Activated CD4-positive, alpha-beta memory T cell treated with anti-CD3 and anti-CD28 coated beads for 36 hours (primary cell): ENCODE results near the gene TPRX2. TPM values are rescaled to one million over a fixed set of nuclear protein-coding genes. Genes with fewer than 3 reads are reported as not detected.
"Not testable (repeated sequence)": the region's sequence is repeated elsewhere in the genome, so short reads cannot be mapped to it uniquely, and the experiment has no call there.

Source experiments
- CTCF ChIA-PET: fragments of 350-600 bp; sonication (Branson Sonifier 250); formaldehyde crosslinking; loops from one replicate; lab custom pipeline; 2021; ENCODE audit warnings: antibody characterized with exemption, inconsistent platforms; lab: Charles Lee
- POLR2A ChIA-PET: fragments of 350-600 bp; sonication (Branson Sonifier 250); formaldehyde crosslinking; loops from one replicate; lab custom pipeline; 2021; ENCODE audit warnings: antibody characterized with exemption; lab: Charles Lee
- DNase-seq: peaks from one replicate; pipeline ENCODE4 v3.0.0-alpha.2; 2020
- H3K27ac Mint-ChIP-seq: one replicate; pipeline ENCODE4 v1.8.0; 2021; ENCODE audit warnings: mixed read lengths
- H3K27me3 Mint-ChIP-seq: one replicate; pipeline ENCODE4 v1.8.0; 2021; ENCODE audit warnings: mixed read lengths
- H3K36me3 Mint-ChIP-seq: one replicate; pipeline ENCODE4 v1.8.0; 2021; ENCODE audit warnings: mixed read lengths
- H3K4me1 Mint-ChIP-seq: one replicate; pipeline ENCODE4 v1.8.0; 2021; ENCODE audit warnings: low read depth, mixed read lengths
- H3K4me3 Mint-ChIP-seq: one replicate; pipeline ENCODE4 v1.8.0; 2021; ENCODE audit warnings: mild to moderate bottlenecking, mixed read lengths
- H3K9me3 Mint-ChIP-seq: one replicate; pipeline ENCODE4 v1.8.0; 2021; ENCODE audit warnings: mixed read lengths
- intact Hi-C: fragments of 100-400 bp; cut with micrococcal nuclease; formaldehyde crosslinking; loops from one replicate; pipeline ENCODE4 v1.15.1; 2023
- total RNA-seq, 2 experiments: library from RNA; stranded (reverse); gene quantifications; one replicate each; pipeline ENCODE4 v1.2.3, GENCODE V29; 2021

The TPRX2 gene, protein sequence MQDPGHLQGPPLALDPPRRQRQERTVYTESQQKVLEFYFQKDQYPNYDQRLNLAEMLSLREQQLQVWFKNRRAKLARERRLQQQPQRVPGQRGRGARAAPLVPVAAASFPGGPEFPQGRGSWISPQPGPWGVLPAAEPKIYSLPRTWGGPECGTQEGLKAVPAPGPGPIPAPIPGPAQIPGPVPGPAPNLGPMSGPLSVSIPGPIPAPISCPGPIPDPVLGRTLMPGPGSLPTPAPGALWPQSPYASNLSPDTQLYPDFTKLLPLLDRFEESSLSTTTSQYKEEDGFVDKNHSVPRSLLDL
- total RNA-seq: not detected

DNA sequence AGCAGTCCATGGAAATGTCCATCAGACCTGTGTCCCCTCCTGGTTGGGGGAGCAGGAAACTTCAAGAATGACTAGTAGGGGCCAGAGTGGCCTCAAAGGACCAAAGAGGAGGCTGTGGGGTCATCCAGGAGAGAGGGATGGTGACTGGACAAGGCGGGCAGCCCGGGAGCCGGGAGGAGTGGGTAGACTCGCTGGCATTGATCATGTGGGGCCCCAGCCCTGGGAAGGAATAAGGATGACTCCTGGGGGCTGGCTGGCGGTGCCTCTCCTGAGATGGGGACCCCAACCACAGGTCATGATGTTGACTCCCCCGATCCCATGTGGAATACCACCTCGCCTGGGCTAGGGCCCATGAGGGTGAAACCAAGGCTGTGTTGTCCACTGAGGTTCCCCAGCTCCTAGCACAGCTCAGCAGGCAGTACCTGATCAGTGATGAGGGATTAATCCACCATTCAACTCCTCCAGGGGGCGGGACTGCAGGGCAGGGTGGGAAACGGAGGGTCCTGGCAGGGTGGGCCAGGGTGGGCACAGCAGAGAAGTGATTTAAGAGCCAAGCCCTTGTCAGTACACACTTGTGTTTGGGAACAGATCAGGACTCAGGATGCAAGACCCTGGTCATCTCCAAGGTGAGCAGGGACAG, at the start of gene TPRX2:
Gene TPRX2, plus strand, starts transcription at position 590 of the 640 bp plus-strand sequence. Its CDS starts 12 bp downstream, at position 602.
- DNase-seq, POLR2A ChIA-PET, H3K4me3 Mint-ChIP-seq, H3K4me1 Mint-ChIP-seq, H3K36me3 Mint-ChIP-seq, H3K27ac Mint-ChIP-seq, H3K9me3 Mint-ChIP-seq, CTCF ChIA-PET, intact Hi-C loops: not testable (repeated sequence)
- H3K27me3 Mint-ChIP-seq: peaks cover 14% of the 10 kb centered on the region

DNA sequence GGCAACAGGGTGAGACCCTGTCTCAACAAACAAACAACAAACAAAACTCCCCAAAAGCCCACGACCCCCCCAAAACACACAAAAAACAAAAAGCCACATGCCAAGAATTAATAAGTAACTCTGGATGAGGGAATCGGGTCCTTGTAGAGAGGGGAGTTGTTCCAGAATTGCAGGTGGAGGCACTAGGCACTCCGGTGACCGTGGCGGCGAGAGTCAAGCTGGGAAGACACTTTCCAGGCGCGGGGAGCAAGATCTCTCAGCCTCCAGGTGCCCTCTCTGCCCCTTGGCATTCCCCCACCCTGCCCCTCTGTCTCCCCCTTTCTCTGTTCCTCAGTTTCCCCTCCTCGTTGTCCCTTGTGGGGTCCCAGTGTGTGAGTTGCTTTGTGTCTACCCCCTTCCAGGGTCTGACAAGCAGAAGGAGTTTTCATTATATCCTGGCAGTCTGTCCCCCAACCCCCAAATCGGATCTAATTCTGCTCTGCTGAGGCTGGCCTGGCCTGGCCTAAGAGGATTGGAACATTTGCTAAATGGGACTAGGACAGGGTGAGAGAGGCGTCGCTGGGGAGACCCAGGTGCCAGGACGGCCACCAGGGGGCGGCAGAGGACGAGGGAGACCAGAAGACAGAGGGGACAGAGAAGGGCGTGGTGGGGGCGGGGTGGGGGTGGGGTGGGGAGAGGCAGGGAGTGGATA, 45.6 kb upstream of the TPRX2 start:
- Mint-ChIP-seq H3K9me3 (no peaks in the 10 kb centered on the region), H3K27ac (no peak overlapping the region), H3K36me3 (no peaks in the 10 kb centered on the region), H3K27me3 (peaks cover 6% of the 10 kb centered on the region), H3K4me1 (no peaks in the 10 kb centered on the region), H3K4me3 (no peak overlapping the region)
- intact Hi-C loops: loop anchor here (5.0 kb wide), 1 partner anchor 49 kb away; no protein-coding TSS in a partner anchor
- ChIA-PET CTCF (interaction anchor here (1.6 kb wide), 1 partner anchor 50 kb away, joined by 10 read pairs; no protein-coding TSS in a partner anchor), POLR2A (no interaction called here)
- peak; percentile 83 for DNase-seq

DNA sequence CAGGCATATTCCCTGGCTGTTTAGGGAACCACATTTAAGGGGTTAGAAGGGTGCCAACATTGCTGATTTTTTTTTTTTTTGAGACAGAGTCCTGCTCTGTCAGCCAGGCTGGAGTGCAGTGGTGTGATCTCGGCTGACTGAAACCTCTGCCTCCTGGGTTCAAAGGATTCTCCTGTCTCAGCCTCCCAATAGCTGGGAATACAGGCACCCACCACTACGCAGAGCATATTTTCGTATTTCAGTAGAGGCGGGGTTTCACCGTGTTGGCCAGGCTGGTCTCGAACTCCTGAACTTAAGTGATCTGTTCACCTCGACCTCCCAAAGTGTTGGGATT, 45.1 kb upstream of the TPRX2 start:
- peaks cover 10% of the 10 kb centered on the region for H3K27me3 Mint-ChIP-seq
- H3K27ac Mint-ChIP-seq: no peak overlapping the region
- no peak for DNase-seq
- no peaks in the 10 kb centered on the region for H3K4me1 Mint-ChIP-seq
- intact Hi-C loops: loop anchor here (5.0 kb wide), 1 partner anchor 48 kb away; no protein-coding TSS in a partner anchor
- POLR2A ChIA-PET: no interaction called here
- CTCF ChIA-PET: interaction anchor here (0.7 to 1.6 kb wide), 5 partner anchors 9 to 636 kb away, joined by 3 to 10 read pairs (median 3); partner anchors contain the start of gene TPRX1
- no peak overlapping the region for H3K4me3 Mint-ChIP-seq
- no peaks in the 10 kb centered on the region for H3K36me3 Mint-ChIP-seq
- H3K9me3 Mint-ChIP-seq: no peaks in the 10 kb centered on the region

DNA sequence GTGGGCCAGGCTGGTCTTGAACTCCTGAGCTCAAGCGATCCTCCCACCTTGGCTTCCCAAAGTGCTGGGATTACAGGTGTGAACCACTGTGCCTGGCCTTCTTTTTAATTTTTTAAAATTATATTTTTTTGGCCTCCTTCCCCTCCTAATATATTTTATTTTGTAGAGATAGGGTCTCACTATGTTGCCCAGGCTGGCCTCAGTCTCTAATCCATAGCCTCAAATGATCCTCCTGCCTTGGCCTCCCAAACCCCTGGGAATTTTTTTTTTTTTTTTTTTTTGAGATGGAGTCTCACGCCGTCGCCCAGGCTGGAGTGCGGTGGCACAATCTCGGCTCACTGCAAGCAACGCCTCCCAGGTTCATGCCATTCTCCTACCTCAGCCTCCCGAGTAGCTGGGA, 42.8 kb upstream of the TPRX2 start:
- POLR2A ChIA-PET, H3K27ac Mint-ChIP-seq, H3K4me3 Mint-ChIP-seq, H3K36me3 Mint-ChIP-seq, H3K4me1 Mint-ChIP-seq, DNase-seq, H3K9me3 Mint-ChIP-seq, intact Hi-C loops: not testable (repeated sequence)
- CTCF ChIA-PET: interaction anchor here (1.2 to 1.7 kb wide), 2 partner anchors 47 to 49 kb away, joined by 4 to 5 read pairs; no protein-coding TSS in a partner anchor
- H3K27me3 Mint-ChIP-seq: peaks cover 22% of the 10 kb centered on the region

DNA sequence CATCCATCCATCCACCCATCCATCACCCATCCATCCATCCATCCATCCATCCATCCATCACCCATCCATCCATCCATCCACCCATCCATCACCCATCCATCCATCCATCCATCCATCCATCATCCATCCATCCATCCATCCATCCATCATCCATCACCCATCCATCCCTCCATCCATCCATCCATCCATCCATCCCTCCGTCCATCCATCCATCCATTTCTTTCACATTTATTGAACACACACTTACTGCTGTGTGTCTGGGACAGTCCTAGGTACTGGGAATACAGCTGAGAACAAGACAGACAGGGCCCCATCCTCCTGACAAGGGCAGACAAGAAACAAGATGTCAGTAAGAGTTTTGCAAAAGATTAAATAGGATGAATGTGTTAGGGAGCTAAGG, 40.8 kb upstream of the TPRX2 start:
- H3K4me1 Mint-ChIP-seq, H3K9me3 Mint-ChIP-seq, intact Hi-C loops, H3K27ac Mint-ChIP-seq, CTCF ChIA-PET, H3K4me3 Mint-ChIP-seq, POLR2A ChIA-PET, DNase-seq, H3K36me3 Mint-ChIP-seq: not testable (repeated sequence)
- peaks cover 22% of the 10 kb centered on the region for H3K27me3 Mint-ChIP-seq

DNA sequence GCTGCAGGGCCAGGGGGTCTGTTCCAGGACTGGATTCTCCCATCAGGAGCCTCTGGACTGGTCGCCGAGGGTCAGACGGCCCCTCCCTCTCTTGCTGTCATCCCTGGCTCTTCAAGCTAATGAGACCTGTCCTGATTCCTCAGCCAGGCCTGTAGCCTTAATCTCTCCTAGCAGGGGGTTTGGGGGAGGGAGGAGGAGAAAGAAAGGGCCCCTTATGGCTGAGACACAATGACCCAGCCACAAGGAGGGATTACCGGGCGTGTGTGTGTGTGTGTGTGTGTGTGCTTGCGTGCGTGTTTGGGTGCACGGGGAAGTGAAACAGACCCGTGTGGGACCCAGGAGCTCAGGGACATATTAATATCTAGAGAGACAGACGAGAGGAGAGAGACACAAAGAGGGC, 39.2 kb upstream of the TPRX2 start:
- POLR2A ChIA-PET: no interaction called here
- CTCF ChIA-PET: interaction anchor here (0.7 kb wide), 1 partner anchor 495 kb away, joined by 3 read pairs; no protein-coding TSS in a partner anchor
- Mint-ChIP-seq H3K4me3 (no peak overlapping the region), H3K9me3 (no peaks in the 10 kb centered on the region), H3K27me3 (peaks cover 21% of the 10 kb centered on the region), H3K27ac (no peak overlapping the region), H3K36me3 (no peaks in the 10 kb centered on the region), H3K4me1 (peaks cover 2% of the 10 kb centered on the region)
- intact Hi-C loops: no loop called here
- DNase-seq: no peak

DNA sequence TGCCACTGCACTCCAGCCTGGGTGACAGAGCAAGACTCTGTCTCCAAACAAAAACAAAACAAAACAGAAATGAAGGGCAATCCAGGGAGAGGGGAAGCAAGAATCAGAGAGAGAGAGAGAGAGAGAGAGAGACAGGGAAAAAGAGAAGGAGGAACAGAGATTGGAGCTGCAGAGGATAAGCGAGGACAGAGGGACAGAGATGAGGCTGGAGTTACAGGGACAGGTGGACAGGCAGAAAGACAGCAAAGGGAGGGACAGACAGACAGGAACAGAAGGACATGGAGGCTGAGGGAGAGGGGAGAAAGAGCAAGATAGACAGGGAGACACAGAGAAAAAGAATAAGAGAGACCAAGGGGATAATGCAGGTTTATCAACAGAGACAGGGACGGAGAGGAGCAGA, 38.6 kb upstream of the TPRX2 start:
- Mint-ChIP-seq H3K27me3 (peaks cover 21% of the 10 kb centered on the region), H3K27ac (no peak overlapping the region), H3K9me3 (no peaks in the 10 kb centered on the region), H3K4me1 (peaks cover 2% of the 10 kb centered on the region), H3K4me3 (no peak overlapping the region), H3K36me3 (no peaks in the 10 kb centered on the region)
- no peak for DNase-seq
- intact Hi-C loops: no loop called here
- ChIA-PET POLR2A (no interaction called here), CTCF (interaction anchor here (0.7 kb wide), 1 partner anchor 494 kb away, joined by 3 read pairs; no protein-coding TSS in a partner anchor)

DNA sequence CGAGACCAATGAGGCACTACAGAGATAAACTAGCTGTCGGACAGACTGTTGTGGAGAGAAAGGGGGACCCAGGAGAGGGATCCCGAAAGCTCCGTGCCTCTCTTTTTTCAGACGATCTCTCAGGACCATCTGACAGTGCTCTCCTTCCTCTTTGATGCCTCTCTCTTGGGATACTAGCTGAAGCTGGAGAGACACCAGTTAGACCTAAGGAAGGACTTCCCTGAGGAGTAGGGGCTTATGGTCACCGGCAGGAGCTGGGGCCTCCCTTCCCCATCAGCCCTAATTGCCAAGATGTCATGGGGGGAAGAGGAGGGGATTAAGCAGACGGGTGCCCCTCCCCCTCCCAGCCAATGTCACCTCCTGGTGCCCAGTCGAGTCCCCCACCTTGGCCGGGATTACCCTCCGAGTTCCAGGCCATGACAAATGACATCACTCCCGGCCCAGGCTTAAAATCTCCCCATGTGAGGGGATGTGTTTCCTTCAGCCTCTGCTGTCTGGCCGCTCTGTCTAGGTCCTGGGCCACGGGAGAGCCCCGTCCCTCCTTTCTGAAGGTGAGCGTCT, 37.5 kb upstream of the TPRX2 start, which contains the start of gene CRX:
Gene CRX, plus strand, starts transcription at position 478 of the 561 bp plus-strand sequence. CDS start 12,507 bp downstream, outside the sequence.
- intact Hi-C loops: no loop called here
- POLR2A ChIA-PET: no interaction called here
- Mint-ChIP-seq H3K27ac (no peak within 1 kb of the TSS), H3K9me3 (peaks cover 2% of the 10 kb centered on the region), H3K27me3 (peaks cover 21% of the 10 kb centered on the region), H3K4me3 (no peak within 1 kb of the TSS), H3K36me3 (no peaks in the 10 kb centered on the region), H3K4me1 (peaks cover 2% of the 10 kb centered on the region)
- DNase-seq: no peak
- CTCF ChIA-PET: no interaction called here

DNA sequence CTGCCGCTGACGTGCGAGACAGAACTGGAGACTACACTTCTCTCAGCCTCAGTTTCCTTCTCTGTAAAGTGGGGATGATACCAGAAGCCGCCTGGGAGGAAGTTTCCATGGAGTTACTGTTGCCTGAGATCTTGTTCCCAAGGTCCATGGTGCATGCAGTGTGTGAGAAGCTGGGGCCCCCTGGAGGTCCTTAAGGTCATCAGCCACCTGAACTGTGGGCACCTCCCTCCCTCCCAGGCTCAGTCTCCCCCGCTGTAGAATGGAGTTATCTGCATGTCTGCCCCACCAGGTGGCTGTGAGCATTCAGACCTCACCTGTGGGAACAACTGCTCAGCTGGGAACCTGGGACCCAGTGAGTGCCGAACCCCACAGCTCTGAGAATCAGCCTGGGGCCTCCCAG, 34.6 kb upstream of the TPRX2 start:
- POLR2A ChIA-PET: no interaction called here

DNA sequence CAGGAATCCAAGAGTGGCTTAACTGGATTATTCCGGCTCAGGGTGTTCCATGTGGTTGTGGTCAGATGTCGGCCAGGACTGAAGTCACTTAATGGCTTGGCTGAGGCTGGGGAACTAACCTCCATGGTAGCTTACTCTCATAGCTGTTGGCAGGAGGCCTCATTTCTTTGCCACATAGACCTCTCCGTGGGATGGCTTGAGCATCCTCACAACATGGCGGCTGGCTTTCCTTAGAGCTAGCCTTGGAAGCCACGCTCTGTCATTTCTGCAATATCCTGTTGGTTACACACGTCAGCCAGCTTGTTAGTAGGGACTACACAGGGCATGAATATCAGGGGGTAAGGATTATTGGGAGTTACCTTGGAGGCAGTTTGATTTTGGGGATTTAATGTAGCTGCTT, 32.2 kb upstream of the TPRX2 start:
- Mint-ChIP-seq H3K9me3 (peaks cover 9% of the 10 kb centered on the region), H3K4me1 (no peaks in the 10 kb centered on the region), H3K4me3 (no peak overlapping the region), H3K27me3 (peaks cover 2% of the 10 kb centered on the region), H3K36me3 (no peaks in the 10 kb centered on the region), H3K27ac (no peak overlapping the region)
- DNase-seq: no peak
- ChIA-PET POLR2A (no interaction called here), CTCF (interaction anchor here (1.1 kb wide), 2 partner anchors 22 to 42 kb away, joined by 3 to 6 read pairs; no protein-coding TSS in a partner anchor)
- intact Hi-C loops: no loop called here

More for the DNA sequence above, 34.6 kb upstream of the TPRX2 start:
- no peaks in the 10 kb centered on the region for H3K36me3 Mint-ChIP-seq
- peaks cover 14% of the 10 kb centered on the region for H3K27me3 Mint-ChIP-seq
- peaks cover 2% of the 10 kb centered on the region for H3K4me1 Mint-ChIP-seq
- intact Hi-C loops: no loop called here
- CTCF ChIA-PET: interaction anchor here (1.7 kb wide), 1 partner anchor 10 kb away, joined by 3 read pairs; no protein-coding TSS in a partner anchor
- DNase-seq: no peak
- no peak overlapping the region for H3K27ac Mint-ChIP-seq
- no peak overlapping the region for H3K4me3 Mint-ChIP-seq
- H3K9me3 Mint-ChIP-seq: peaks cover 9% of the 10 kb centered on the region

DNA sequence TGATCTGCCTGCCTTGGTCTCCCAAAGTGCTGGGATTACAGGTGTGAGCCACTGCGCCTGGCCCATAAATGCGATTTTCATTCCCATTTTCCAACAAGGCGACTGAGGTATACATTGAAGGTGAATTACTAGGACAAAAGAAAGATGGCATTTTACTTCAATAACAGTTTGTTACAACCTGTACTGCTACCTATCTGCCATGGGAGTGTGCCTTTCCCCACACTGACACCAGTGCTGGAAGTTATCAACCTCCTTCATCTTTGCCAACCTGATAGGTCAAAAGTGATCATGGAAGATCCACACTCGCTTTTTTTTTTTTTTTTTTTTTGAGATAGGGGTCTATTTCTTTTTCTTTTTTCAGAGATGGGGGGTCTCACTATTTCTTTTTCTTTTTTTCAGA, 26.3 kb upstream of the TPRX2 start:
- H3K27ac Mint-ChIP-seq: no peak overlapping the region
- CTCF ChIA-PET: no interaction called here
- no peaks in the 10 kb centered on the region for H3K36me3 Mint-ChIP-seq
- no peak for DNase-seq
- intact Hi-C loops: no loop called here
- H3K27me3 Mint-ChIP-seq: no peaks in the 10 kb centered on the region
- H3K4me3 Mint-ChIP-seq: no peak overlapping the region
- no peaks in the 10 kb centered on the region for H3K9me3 Mint-ChIP-seq
- H3K4me1 Mint-ChIP-seq: no peaks in the 10 kb centered on the region
- POLR2A ChIA-PET: no interaction called here

DNA sequence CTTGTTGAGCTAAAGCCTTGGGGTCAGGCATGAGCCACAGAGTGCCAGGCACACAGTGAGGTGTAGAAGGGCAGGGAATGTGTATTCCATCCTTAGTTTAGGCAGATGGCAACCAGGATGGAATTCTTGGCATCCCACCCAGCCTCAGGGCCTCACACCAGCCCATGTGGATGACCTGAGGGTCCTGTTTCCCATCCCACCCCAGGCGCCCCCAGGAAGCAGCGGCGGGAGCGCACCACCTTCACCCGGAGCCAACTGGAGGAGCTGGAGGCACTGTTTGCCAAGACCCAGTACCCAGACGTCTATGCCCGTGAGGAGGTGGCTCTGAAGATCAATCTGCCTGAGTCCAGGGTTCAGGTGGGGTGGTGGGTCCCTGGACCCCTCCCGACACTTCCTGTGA, 23.0 kb upstream of the TPRX2 start:
- no peaks in the 10 kb centered on the region for H3K4me1 Mint-ChIP-seq
- H3K36me3 Mint-ChIP-seq: no peaks in the 10 kb centered on the region
- H3K4me3 Mint-ChIP-seq: no peak overlapping the region
- DNase-seq: no peak
- CTCF ChIA-PET: no interaction called here
- intact Hi-C loops: no loop called here
- POLR2A ChIA-PET: no interaction called here
- H3K9me3 Mint-ChIP-seq: no peaks in the 10 kb centered on the region
- no peak overlapping the region for H3K27ac Mint-ChIP-seq
- no peaks in the 10 kb centered on the region for H3K27me3 Mint-ChIP-seq
